K562 (cell line): ENCODE results near the gene DDX39A. TPM values are rescaled to one million over a fixed set of nuclear protein-coding genes. Genes with fewer than 3 reads are reported as not detected.

Experiments
- ARID2 ChIP-seq: fragments of 450-650 bp; IDR thresholded peaks from 2 replicates; pipeline ENCODE4 v1.6.1; 2017; ENCODE audit warnings: antibody characterized with exemption, mild to moderate bottlenecking
- BACH1 ChIP-seq: fragments of 200-800 bp; sonication (Bioruptor generic); IDR thresholded peaks from 2 replicates; pipeline ENCODE4 v1.6.1; 2016; ENCODE audit warnings: missing genetic modification characterization, missing compliant biosample characterization
- BMI1 ChIP-seq: fragments of 150-350 bp; IDR thresholded peaks from 2 replicates; pipeline ENCODE4 v1.6.1; 2014; ENCODE audit warnings: low read length
- BRD4 ChIP-seq: fragments of 200-600 bp; sonication (generic); IDR thresholded peaks from 2 replicates; pipeline ENCODE4 v1.6.1; 2017; ENCODE audit warnings: inconsistent platforms
- DACH1 ChIP-seq: fragments of 450-650 bp; IDR thresholded peaks from 2 replicates; pipeline ENCODE4 v1.6.1; 2018; ENCODE audit not compliant: partially characterized antibody
- ETV5 ChIP-seq: sonication (generic); formaldehyde crosslinking; IDR thresholded peaks from 2 replicates; pipeline ENCODE4 v1.4.0; 2020; ENCODE audit warnings: low read depth, mild to moderate bottlenecking, missing genetic modification reagents
- FOXA3 ChIP-seq, 2 experiments: fragments of 450-650 bp in 1 of 2; sonication (generic) in 1 of 2; formaldehyde crosslinking; IDR thresholded peaks in 1 of 2; conservative IDR thresholded peaks in 1 of 2; 2 replicates each; pipeline versions ENCODE4 v1.4.0 to v1.8.0; 2020 to 2022; ENCODE audit warnings: mild to moderate bottlenecking in 2 of 2, missing genetic modification reagents in 1 of 2
- HDAC1 ChIP-seq, 2 experiments: fragments of 450-650 bp; IDR thresholded peaks; 2 replicates each; pipeline ENCODE4 v1.6.1; 2016 to 2017; ENCODE audit warnings: inconsistent platforms in 1 of 2, mild to moderate bottlenecking in 1 of 2, moderate library complexity in 1 of 2
- MNT ChIP-seq, 2 experiments: fragments of 450-650 bp; conservative IDR thresholded peaks; 2 replicates each; pipeline ENCODE4 v1.6.1; 2017; ENCODE audit warnings: mild to moderate bottlenecking in 2 of 2, moderate library complexity in 2 of 2
- NR2C1 ChIP-seq, 2 experiments: fragments of 450-650 bp; IDR thresholded peaks; 2 replicates each; pipeline ENCODE4 v1.6.1; 2017; ENCODE audit warnings: mild to moderate bottlenecking in 2 of 2, antibody characterized with exemption in 1 of 2, inconsistent platforms in 1 of 2, missing compliant biosample characterization in 1 of 2, missing genetic modification characterization in 1 of 2
- PHF20 ChIP-seq: fragments of 450-650 bp; IDR thresholded peaks from 2 replicates; pipeline ENCODE4 v1.6.1; 2018; ENCODE audit not compliant: partially characterized antibody
- POLR2H ChIP-seq: IDR thresholded peaks from 2 replicates; pipeline ENCODE4 v1.6.1; 2016; ENCODE audit warnings: missing genetic modification characterization, low read depth, mild to moderate bottlenecking, control low read depth, missing compliant biosample characterization, moderate library complexity
- SIX5 ChIP-seq, 2 experiments: IDR thresholded peaks; 2 replicates each; pipeline ENCODE4 v1.6.1; 2011; ENCODE audit warnings: low read length in 2 of 2, borderline replicate concordance in 1 of 2, low read depth in 1 of 2, mild to moderate bottlenecking in 1 of 2, moderate library complexity in 1 of 2; ENCODE audit not compliant: insufficient read depth in 1 of 2
- SMARCE1 ChIP-seq: fragments of 450-650 bp; IDR thresholded peaks from 2 replicates; pipeline ENCODE4 v1.7.1; 2016; ENCODE audit warnings: mild to moderate bottlenecking
- SNAPC5 ChIP-seq: fragments of 250-450 bp; sonication (Bioruptor Pico); IDR thresholded peaks from 2 replicates; pipeline ENCODE4 v1.8.0; 2021; ENCODE audit warnings: moderate library complexity, mild to moderate bottlenecking, inconsistent platforms
- SP1 ChIP-seq: sonication (generic); formaldehyde crosslinking; IDR thresholded peaks from 2 replicates; pipeline ENCODE4 v1.8.1; 2022; ENCODE audit warnings: mild to moderate bottlenecking, missing genetic modification reagents
- SRSF1 ChIP-seq: fragments of 200-400 bp; formaldehyde crosslinking; IDR thresholded peaks from 2 replicates; pipeline ENCODE4 v1.6.1; 2017; ENCODE audit warnings: mild to moderate bottlenecking, low read depth, low read length, moderate library complexity
- TCF7L2 ChIP-seq: fragments of 150-350 bp; IDR thresholded peaks from 2 replicates; pipeline ENCODE4 v1.6.1; 2016; ENCODE audit warnings: low read depth, mild to moderate bottlenecking, low read length, moderate library complexity
- ZFX ChIP-seq: sonication (generic); formaldehyde crosslinking; IDR thresholded peaks from 2 replicates; pipeline ENCODE4 v1.8.0; 2022; ENCODE audit warnings: mild to moderate bottlenecking, missing genetic modification reagents, moderate library complexity
- ZNF780A ChIP-seq: fragments of 250-450 bp; sonication (Bioruptor Pico); IDR thresholded peaks from 2 replicates; pipeline ENCODE4 v1.5.0; 2021; ENCODE audit warnings: mild to moderate bottlenecking
- polyA plus RNA-seq, 8 experiments: library from polyadenylated mRNA; depleted of rRNA in 4 of 8; stranded (reverse) in 5 of 8; unstranded in 3 of 8; fragments of >200 nt; fragmentation: Nextera tagmentation in 2 of 8; fragmentation: Illumina TruSeq in 1 of 8; extraction: Ambion mirVana in 2 of 8; extraction: Trizol in 1 of 8; gene quantifications; 2 replicates each; pipeline versions ENCODE4 v1.2.1 to v1.2.3, GENCODE V29; 2011 to 2014; ENCODE audit warnings: inconsistent platforms in 1 of 8, missing spikeins in 1 of 8
- total RNA-seq, 7 experiments: library from RNA; depleted of rRNA in 6 of 7; stranded (reverse); fragments of >200 nt in 6 of 7; fragmentation: Illumina TruSeq in 2 of 7; extraction: Trizol in 2 of 7; gene quantifications; 2 replicates each; pipeline versions ENCODE4 v1.2.1 to v1.2.3, GENCODE V29; 2011 to 2021; ENCODE audit warnings: low replicate concordance in 1 of 7

The DDX39A gene
- total and polyA plus RNA-seq, 9 of the 15 experiments (the other 6 are each of a cell fraction or from before 2014, with no cell fraction given), result 90.3 to 250 (median 188) TPM

DNA sequence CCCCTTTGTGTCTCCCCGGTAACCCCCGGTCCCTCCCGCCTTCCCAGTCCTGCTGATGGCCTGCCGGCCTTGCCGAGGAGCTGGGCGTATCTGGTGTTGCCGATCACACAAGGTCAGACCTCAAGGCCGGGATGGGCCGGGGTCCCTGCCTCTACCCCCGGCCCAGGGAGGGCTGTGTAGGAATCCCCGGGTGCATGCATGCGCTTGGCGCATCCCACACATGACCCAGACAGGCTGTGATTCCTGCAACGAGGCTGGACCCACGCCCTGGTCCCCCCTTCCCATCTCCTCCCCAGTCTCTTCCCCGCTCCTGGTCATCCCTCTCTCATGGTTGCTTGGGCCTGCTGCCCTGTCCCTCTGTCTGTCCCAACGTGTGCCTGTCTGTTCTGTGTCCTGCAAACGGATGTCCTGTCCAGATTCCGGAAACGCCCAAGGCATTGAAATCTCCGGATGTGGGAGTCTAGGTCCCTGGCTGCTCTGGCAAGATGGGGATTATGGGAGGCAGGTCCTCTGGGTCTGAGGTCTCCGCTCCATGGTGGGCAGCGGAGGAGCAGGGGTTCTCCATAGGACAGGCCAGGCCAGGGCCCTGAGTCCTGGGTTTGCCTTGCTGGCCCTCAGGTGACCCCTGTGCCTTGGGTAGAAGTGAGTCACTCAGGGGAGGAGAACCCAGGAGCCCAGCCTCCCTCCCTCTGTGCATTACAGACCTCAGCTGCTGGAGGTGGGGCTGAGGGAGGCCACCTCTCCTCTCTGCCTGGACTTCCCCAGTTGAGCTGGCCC is 15.6 kb upstream of the DDX39A start (continued):
- TF ChIP-seq ZFX (CRISPR knock-in tag) (peak; percentile 82), BRD4 (0 out of 2 replicates have a peak, but pooled peaks have one; percentile 15), FOXA3 (CRISPR knock-in tag; conservative IDR thresholded peaks at IDR 0.05 in 1 of 2, IDR thresholded peaks at IDR 0.05 in 1 of 2) (peak in 1 of 2 experiments; percentile 21; a peak in 1 of 4 replicates), BMI1 (no peak), NR2C1 (IDR thresholded peaks at IDR 0.05) (0 out of 2 replicates have a peak, but pooled peaks have one; percentile 18), NR2C1 (tag; IDR thresholded peaks at IDR 0.05) (no peak), PHF20 (peak; percentile 14), ARID2 (no peak), HDAC1 (IDR thresholded peaks at IDR 0.05) (peak in 1 of 2 experiments; percentile 47; a peak in 1 of 4 replicates), SNAPC5 (CRISPR knock-in tag) (no peak), ZNF780A (CRISPR knock-in tag) (no peak), MNT (conservative IDR thresholded peaks at IDR 0.05) (0 out of 4 replicates have a peak, but pooled peaks have one; percentile 10 to 23), POLR2H (tag) (no peak), DACH1 (no peak), SMARCE1 (peak; percentile 42; the same call in 1 of the 2 replicates), BACH1 (tag) (no peak), SRSF1 (no peak), TCF7L2 (no peak), ETV5 (CRISPR knock-in tag) (peak; percentile 94), SIX5 (IDR thresholded peaks at IDR 0.05; ENCODE audit: borderline replicate concordance in 1 of 2, insufficient read depth in 1 of 2, low read depth in 1 of 2, low read length in 2 of 2) (no peak), SP1 (CRISPR knock-in tag) (peak; percentile 61)
